Karpas-422 (cell line): ENCODE results near the gene STARD3NL. TPM values are rescaled to one million over a fixed set of nuclear protein-coding genes. Genes with fewer than 3 reads are reported as not detected.

Experiments
- DNase-seq: peaks from one replicate; pipeline ENCODE4 v3.0.0-alpha.2; 2015
- H2AFZ ChIP-seq: fragments of 200-600 bp; sonication (generic); 2 replicates; pipeline ENCODE4 v1.6.1; 2014; ENCODE audit warnings: antibody characterized with exemption, low read length, mixed read lengths
- H3K27ac ChIP-seq: fragments of 200-600 bp; sonication (generic); 2 replicates; pipeline ENCODE4 v1.5.1; 2014; ENCODE audit warnings: mild to moderate bottlenecking, low read length, moderate library complexity
- H3K27me3 ChIP-seq: fragments of 200-600 bp; sonication (generic); 2 replicates; pipeline ENCODE4 v1.6.1; 2014; ENCODE audit warnings: low read length, mixed read lengths
- H3K36me3 ChIP-seq: fragments of 200-600 bp; sonication (generic); 2 replicates; pipeline ENCODE4 v1.6.1; 2014; ENCODE audit warnings: low read length, mixed read lengths; ENCODE audit not compliant: insufficient read depth
- H3K4me1 ChIP-seq: fragments of 200-600 bp; sonication (generic); 2 replicates; pipeline ENCODE4 v1.6.1; 2014; ENCODE audit warnings: mild to moderate bottlenecking, low read length, mixed read lengths
- H3K4me2 ChIP-seq: fragments of 200-600 bp; sonication (generic); 2 replicates; pipeline ENCODE4 v1.6.1; 2014; ENCODE audit warnings: low read length, low read depth, mild to moderate bottlenecking; ENCODE audit not compliant: poor library complexity, severe bottlenecking
- H3K4me3 ChIP-seq: fragments of 200-600 bp; sonication (generic); 2 replicates; pipeline ENCODE4 v1.5.1; 2014; ENCODE audit warnings: mild to moderate bottlenecking, antibody characterized with exemption, low read length, mixed read lengths
- H3K79me2 ChIP-seq: fragments of 200-600 bp; sonication (generic); 2 replicates; pipeline ENCODE4 v1.6.1; 2014; ENCODE audit warnings: mild to moderate bottlenecking, low read length, mixed read lengths
- H3K9ac ChIP-seq: fragments of 200-600 bp; sonication (generic); 2 replicates; pipeline ENCODE4 v1.6.0; 2014; ENCODE audit warnings: low read length
- H3K9me2 ChIP-seq: fragments of 200-600 bp; sonication (generic), shearing (Covaris generic); replicated peaks from 2 replicates; pipeline ENCODE4 v1.6.0; 2014; ENCODE audit warnings: mild to moderate bottlenecking, low read length, moderate library complexity; ENCODE audit not compliant: insufficient read depth
- H3K9me3 ChIP-seq: fragments of 300-700, 200-600 bp; sonication (generic); 2 replicates; pipeline ENCODE4 v1.6.1; 2014; ENCODE audit warnings: low read length, mixed read lengths
- H4K20me1 ChIP-seq: fragments of 200-600 bp; sonication (generic); 2 replicates; pipeline ENCODE4 v1.6.1; 2014; ENCODE audit warnings: mild to moderate bottlenecking, antibody characterized with exemption, low read length, low read depth; ENCODE audit not compliant: insufficient read depth
- total RNA-seq: library from RNA; depleted of rRNA; stranded (reverse); fragments of >200 nt; shearing (Covaris generic); gene quantifications from 2 replicates; pipeline ENCODE4 v1.2.3, GENCODE V29; 2014; ENCODE audit warnings: low replicate concordance

The STARD3NL gene
- total RNA-seq, 1 experiment from 2014 or later = 50.4 TPM

GRCh38 chr7:38198366-38198765, 20.3 kb downstream of the STARD3NL start:
- H3K4me3 ChIP-seq = no peak overlapping the region
- H2AFZ ChIP-seq = no peak overlapping the region
- H3K36me3 ChIP-seq = 0 out of 2 replicates have a peak, but pooled peaks cover 4% of the 10 kb centered on the region
- H3K9ac ChIP-seq = no peak overlapping the region
- no peak overlapping the region for H3K4me2 ChIP-seq
- H3K9me3 ChIP-seq = no peaks in the 10 kb centered on the region
- no peaks in the 10 kb centered on the region for H3K9me2 ChIP-seq
- H3K4me1 ChIP-seq = no peaks in the 10 kb centered on the region
- H3K27me3 ChIP-seq = no peaks in the 10 kb centered on the region
- no peak for DNase-seq
- H3K27ac ChIP-seq = no peak overlapping the region
- H4K20me1 ChIP-seq = no peaks in the 10 kb centered on the region
- peaks cover 78% of the 10 kb centered on the region for H3K79me2 ChIP-seq

GRCh38 chr7:38199154-38199553, 21.1 kb downstream of the STARD3NL start:
- no peak for DNase-seq
- Histone ChIP-seq H3K9me2 (no peaks in the 10 kb centered on the region), H3K4me3 (no peak overlapping the region), H3K9me3 (no peaks in the 10 kb centered on the region), H3K4me2 (no peak overlapping the region), H3K27me3 (no peaks in the 10 kb centered on the region), H4K20me1 (no peaks in the 10 kb centered on the region), H3K36me3 (0 out of 2 replicates have a peak, but pooled peaks cover 4% of the 10 kb centered on the region), H3K4me1 (no peaks in the 10 kb centered on the region), H3K27ac (no peak overlapping the region), H3K9ac (no peak overlapping the region), H2AFZ (no peak overlapping the region), H3K79me2 (peaks cover 73% of the 10 kb centered on the region)

- H4K20me1 ChIP-seq = no peaks in the 10 kb centered on the region
- DNase-seq = no peak
- no peaks in the 10 kb centered on the region for H3K27me3 ChIP-seq
- no peaks in the 10 kb centered on the region for H3K9me2 ChIP-seq
- no peak overlapping the region for H3K27ac ChIP-seq
- peaks cover 72% of the 10 kb centered on the region for H3K79me2 ChIP-seq
- no peak overlapping the region for H3K9ac ChIP-seq
- H3K9me3 ChIP-seq = no peaks in the 10 kb centered on the region
- no peak overlapping the region for H2AFZ ChIP-seq
- H3K4me3 ChIP-seq = no peak overlapping the region
- H3K36me3 ChIP-seq = 0 out of 2 replicates have a peak, but pooled peaks cover 4% of the 10 kb centered on the region
- H3K4me2 ChIP-seq = no peak overlapping the region
- no peaks in the 10 kb centered on the region for H3K4me1 ChIP-seq
These were observed 21.7 kb downstream of the STARD3NL start for GRCh38 chr7:38199782-38200181.

GRCh38 chr7:38206071-38206470, 28.0 kb downstream of the STARD3NL start:
- H3K27me3 ChIP-seq = no peaks in the 10 kb centered on the region
- H3K9me2 ChIP-seq = no peaks in the 10 kb centered on the region
- no peaks in the 10 kb centered on the region for H3K9me3 ChIP-seq
- H3K4me1 ChIP-seq = no peaks in the 10 kb centered on the region
- H3K27ac ChIP-seq = no peak overlapping the region
- no peak overlapping the region for H3K4me2 ChIP-seq
- H3K9ac ChIP-seq = no peak overlapping the region
- H3K4me3 ChIP-seq = no peak overlapping the region
- H4K20me1 ChIP-seq = no peaks in the 10 kb centered on the region
- peaks cover 4% of the 10 kb centered on the region; the same call in 1 of the 2 replicates for H3K36me3 ChIP-seq
- no peak overlapping the region for H2AFZ ChIP-seq
- H3K79me2 ChIP-seq = peaks cover 15% of the 10 kb centered on the region
- no peak for DNase-seq

GRCh38 chr7:38207843-38208242, 29.8 kb downstream of the STARD3NL start:
- H3K27me3 ChIP-seq = no peaks in the 10 kb centered on the region
- H3K36me3 ChIP-seq = no peaks in the 10 kb centered on the region; the same call in 1 of the 2 replicates
- peaks cover 10% of the 10 kb centered on the region for H3K79me2 ChIP-seq
- no peak overlapping the region for H3K4me2 ChIP-seq
- H3K9ac ChIP-seq = no peak overlapping the region
- no peaks in the 10 kb centered on the region for H3K9me3 ChIP-seq
- H3K4me3 ChIP-seq = no peak overlapping the region
- DNase-seq = no peak
- H3K27ac ChIP-seq = no peak overlapping the region
- H3K4me1 ChIP-seq = 0 out of 2 replicates have a peak, but pooled peaks cover 3% of the 10 kb centered on the region
- H3K9me2 ChIP-seq = no peaks in the 10 kb centered on the region
- no peak overlapping the region for H2AFZ ChIP-seq
- H4K20me1 ChIP-seq = no peaks in the 10 kb centered on the region

GRCh38 chr7:38211486-38211885, 33.4 kb downstream of the STARD3NL start:
- H3K9ac ChIP-seq = no peak overlapping the region
- peaks cover 10% of the 10 kb centered on the region for H3K79me2 ChIP-seq
- H3K9me2 ChIP-seq = no peaks in the 10 kb centered on the region
- no peaks in the 10 kb centered on the region for H3K9me3 ChIP-seq
- H3K4me2 ChIP-seq = no peak overlapping the region
- H2AFZ ChIP-seq = no peak overlapping the region
- H3K27me3 ChIP-seq = no peaks in the 10 kb centered on the region
- H3K36me3 ChIP-seq = no peaks in the 10 kb centered on the region; the same call in 1 of the 2 replicates
- no peak overlapping the region for H3K27ac ChIP-seq
- H4K20me1 ChIP-seq = no peaks in the 10 kb centered on the region
- 0 out of 2 replicates have a peak, but pooled peaks cover 3% of the 10 kb centered on the region for H3K4me1 ChIP-seq
- no peak for DNase-seq
- no peak overlapping the region for H3K4me3 ChIP-seq

GRCh38 chr7:38211940-38212339, 33.9 kb downstream of the STARD3NL start:
- H3K4me2 ChIP-seq = no peak overlapping the region
- H3K9me2 ChIP-seq = no peaks in the 10 kb centered on the region
- DNase-seq = no peak

GRCh38 chr7:38215115-38215514, 37.1 kb downstream of the STARD3NL start:
- Histone ChIP-seq H3K9me2 (no peaks in the 10 kb centered on the region), H3K4me2 (no peak overlapping the region), H3K27me3 (no peaks in the 10 kb centered on the region), H3K9ac (no peak overlapping the region), H3K36me3 (peaks cover 4% of the 10 kb centered on the region; the same call in 1 of the 2 replicates), H3K4me3 (no peak overlapping the region), H3K9me3 (no peaks in the 10 kb centered on the region), H3K79me2 (0 out of 2 replicates have a peak, but pooled peaks cover 6% of the 10 kb centered on the region), H4K20me1 (no peaks in the 10 kb centered on the region), H3K4me1 (0 out of 2 replicates have a peak, but pooled peaks cover 3% of the 10 kb centered on the region), H2AFZ (no peak overlapping the region), H3K27ac (no peak overlapping the region)
- no peak for DNase-seq

More at GRCh38 chr7:38211940-38212339, 33.9 kb downstream of the STARD3NL start:
- Histone ChIP-seq H3K27me3 (no peaks in the 10 kb centered on the region), H3K36me3 (no peaks in the 10 kb centered on the region; the same call in 1 of the 2 replicates), H4K20me1 (no peaks in the 10 kb centered on the region), H2AFZ (no peak overlapping the region), H3K4me1 (0 out of 2 replicates have a peak, but pooled peaks cover 3% of the 10 kb centered on the region), H3K27ac (no peak overlapping the region), H3K79me2 (peaks cover 7% of the 10 kb centered on the region), H3K9ac (no peak overlapping the region), H3K4me3 (no peak overlapping the region), H3K9me3 (no peaks in the 10 kb centered on the region)
